ENCODE data around the gene SYT9.

DNA sequence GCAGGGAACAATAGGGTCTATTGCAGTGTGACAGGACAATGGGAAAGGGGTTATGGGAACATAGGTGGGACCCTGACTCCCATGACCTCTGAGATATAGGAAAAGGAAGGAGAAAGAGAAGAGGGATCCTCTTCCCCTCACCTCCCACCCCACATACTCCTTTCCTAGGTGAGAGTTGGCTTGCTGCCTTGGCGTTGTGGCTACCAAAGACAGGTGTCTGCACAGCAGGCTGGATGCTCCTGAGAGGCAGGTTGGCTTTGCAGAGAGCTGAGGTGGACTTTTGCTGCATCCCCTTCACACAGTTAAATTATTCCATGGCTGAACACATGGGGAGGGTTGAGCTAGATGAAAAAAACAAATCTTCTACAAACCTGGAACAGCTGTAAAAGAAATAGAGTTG, 80.7 kb downstream of the SYT9 start:
- TF ChIP-seq, protein P1, sequence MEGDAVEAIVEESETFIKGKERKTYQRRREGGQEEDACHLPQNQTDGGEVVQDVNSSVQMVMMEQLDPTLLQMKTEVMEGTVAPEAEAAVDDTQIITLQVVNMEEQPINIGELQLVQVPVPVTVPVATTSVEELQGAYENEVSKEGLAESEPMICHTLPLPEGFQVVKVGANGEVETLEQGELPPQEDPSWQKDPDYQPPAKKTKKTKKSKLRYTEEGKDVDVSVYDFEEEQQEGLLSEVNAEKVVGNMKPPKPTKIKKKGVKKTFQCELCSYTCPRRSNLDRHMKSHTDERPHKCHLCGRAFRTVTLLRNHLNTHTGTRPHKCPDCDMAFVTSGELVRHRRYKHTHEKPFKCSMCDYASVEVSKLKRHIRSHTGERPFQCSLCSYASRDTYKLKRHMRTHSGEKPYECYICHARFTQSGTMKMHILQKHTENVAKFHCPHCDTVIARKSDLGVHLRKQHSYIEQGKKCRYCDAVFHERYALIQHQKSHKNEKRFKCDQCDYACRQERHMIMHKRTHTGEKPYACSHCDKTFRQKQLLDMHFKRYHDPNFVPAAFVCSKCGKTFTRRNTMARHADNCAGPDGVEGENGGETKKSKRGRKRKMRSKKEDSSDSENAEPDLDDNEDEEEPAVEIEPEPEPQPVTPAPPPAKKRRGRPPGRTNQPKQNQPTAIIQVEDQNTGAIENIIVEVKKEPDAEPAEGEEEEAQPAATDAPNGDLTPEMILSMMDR (IDR thresholded peaks at IDR 0.05 in 8 of 11, conservative IDR thresholded peaks at IDR 0.05 in 3 of 11) = no peak
- TF ChIP-seq POLR2AphosphoS5 (IDR thresholded peaks at IDR 0.05) = no peak
